ENCODE measurements around the gene GDPD5.

Gene GDPD5

GRCh38 chr11:75479597-75480145 lies 46.1 kb downstream of the GDPD5 start:
- no peak overlapping the region for H3K4me3 ChIP-seq (ENCODE audit: low read length)
- TF ChIP-seq CTCF (conservative IDR thresholded peaks at IDR 0.05; ENCODE audit: low read length): no peak
- no peak for DNase-seq (ENCODE audit: low read depth)

- no peak for TF ChIP-seq CTCF (conservative IDR thresholded peaks at IDR 0.05; ENCODE audit: low read length)
- DNase-seq (ENCODE audit: low read depth): no peak
- no peak overlapping the region for H3K4me3 ChIP-seq (ENCODE audit: low read length)
Measured at GRCh38 chr11:75478783-75479596, 46.8 kb downstream of the GDPD5 start.

GRCh38 chr11:75477614-75477935 lies 48.2 kb downstream of the GDPD5 start:
- no peak overlapping the region for H3K4me3 ChIP-seq (ENCODE audit: low read length)
- DNase-seq (ENCODE audit: low read depth): no peak
- no peak for TF ChIP-seq CTCF (conservative IDR thresholded peaks at IDR 0.05; ENCODE audit: low read length)

- H3K4me3 ChIP-seq (ENCODE audit: low read length): no peak overlapping the region
- no peak for DNase-seq (ENCODE audit: low read depth)
- no peak for TF ChIP-seq CTCF (conservative IDR thresholded peaks at IDR 0.05; ENCODE audit: low read length)
Measured at GRCh38 chr11:75476739-75477613, 48.8 kb downstream of the GDPD5 start.

- peak; percentile 44 for DNase-seq (ENCODE audit: low read depth)
- no peak overlapping the region for H3K4me3 ChIP-seq (ENCODE audit: low read length)
- no peak for TF ChIP-seq CTCF (conservative IDR thresholded peaks at IDR 0.05; ENCODE audit: low read length)
Measured at GRCh38 chr11:75475767-75476650, 49.7 kb downstream of the GDPD5 start.

GRCh38 chr11:75474878-75475766 lies 50.6 kb downstream of the GDPD5 start:
- H3K4me3 ChIP-seq (ENCODE audit: low read length): no peak overlapping the region
- DNase-seq (ENCODE audit: low read depth): peak; percentile 48
- TF ChIP-seq CTCF (conservative IDR thresholded peaks at IDR 0.05; ENCODE audit: low read length): no peak

All from AG10803 (cell line).